LNCaP clone FGC (cell line): ENCODE measurements around the gene HIC1.

Experiments
- DNase-seq: peaks from one replicate; pipeline ENCODE4 v3.0.0-alpha.2; 2011; ENCODE audit warnings: low read depth
- H3K4me3 ChIP-seq: 2 replicates; pipeline ENCODE4 v1.5.1; 2011; ENCODE audit warnings: mild to moderate bottlenecking, low read depth, low read length, control low read depth
- CTCF ChIP-seq: IDR thresholded peaks from 2 replicates; pipeline ENCODE4 v1.5.1; 2012; ENCODE audit warnings: mild to moderate bottlenecking; ENCODE audit not compliant: control insufficient read depth, insufficient read depth; ENCODE audit errors: extremely low read depth

The HIC1 gene

GRCh38 chr17:2040942-2041560, 13.9 kb upstream of the HIC1 start:
- peak overlapping the region; percentile 84 for H3K4me3 ChIP-seq
- TF ChIP-seq CTCF, result no peak
- DNase-seq, result no peak

DNA sequence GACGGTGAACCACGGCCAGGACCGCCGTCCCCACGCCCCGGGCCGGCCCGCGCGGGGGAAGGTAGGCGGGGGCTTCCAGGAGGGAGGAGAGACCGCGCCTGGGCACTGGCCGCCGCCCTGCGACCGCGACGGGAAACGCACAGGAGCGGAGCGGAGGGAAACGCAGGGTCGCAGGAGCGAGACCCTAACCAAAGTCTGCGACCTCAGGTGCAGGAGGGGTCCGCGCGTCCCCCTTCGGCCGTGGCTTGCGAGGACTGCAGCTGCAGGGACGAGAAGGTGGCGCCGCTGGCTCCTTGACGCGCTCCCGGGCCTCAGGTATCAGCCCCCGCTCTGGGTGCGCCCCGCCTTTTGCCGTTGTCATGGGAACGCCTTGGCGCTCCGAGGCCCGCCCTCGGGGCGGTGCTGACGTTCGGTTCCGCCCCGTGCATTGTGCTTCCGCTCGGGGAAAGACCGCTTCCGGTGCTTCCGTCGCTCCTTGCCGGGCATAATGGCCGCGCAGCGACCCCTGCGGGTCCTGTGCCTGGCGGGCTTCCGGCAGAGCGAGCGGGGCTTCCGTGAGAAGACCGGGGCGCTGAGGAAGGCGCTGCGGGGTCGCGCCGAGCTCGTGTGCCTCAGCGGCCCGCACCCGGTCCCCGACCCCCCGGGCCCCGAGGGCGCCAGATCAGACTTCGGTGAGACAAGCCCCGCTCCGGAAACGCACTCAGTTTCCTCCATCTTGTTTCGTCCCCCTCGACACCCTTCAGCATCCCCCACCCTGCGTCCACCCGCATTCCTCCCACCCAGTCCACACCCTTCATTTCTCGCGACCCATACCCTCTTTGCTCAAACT, 13.1 kb upstream of the HIC1 start, which contains the start of gene OVCA2:
OVCA2 (plus strand) TSS at position 462 of the 829 bp plus-strand sequence; CDS start at position 488, 26 bp downstream.
- peak within 1 kb of the TSS; percentile 84 for H3K4me3 ChIP-seq
- TF ChIP-seq CTCF, result peak; percentile 41
- DNase-seq, result peak; percentile 72

- DNase-seq, result no peak
- H3K4me3 ChIP-seq, result peak overlapping the region; percentile 84
- 0 out of 2 replicates have a peak, but pooled peaks have one; percentile 22 for TF ChIP-seq CTCF
These were observed 12.5 kb upstream of the HIC1 start for GRCh38 chr17:2042390-2042847.

DNA sequence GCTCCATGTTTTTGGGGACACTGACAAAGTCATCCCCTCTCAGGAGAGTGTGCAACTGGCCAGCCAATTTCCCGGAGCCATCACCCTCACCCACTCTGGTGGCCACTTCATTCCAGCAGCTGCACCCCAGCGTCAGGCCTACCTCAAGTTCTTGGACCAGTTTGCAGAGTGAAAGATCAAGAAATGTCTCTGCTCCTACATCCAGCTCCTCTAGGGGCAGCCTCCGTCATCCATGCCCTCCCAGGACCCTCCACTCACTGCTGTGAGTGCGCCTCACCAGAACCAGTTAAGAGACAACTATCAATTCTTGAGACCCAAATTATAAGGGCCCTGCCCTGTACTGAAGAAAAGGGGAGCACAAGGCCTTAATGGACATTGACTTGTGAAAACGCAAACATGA, 12.0 kb upstream of the HIC1 start:
- DNase-seq, result no peak
- peak overlapping the region; percentile 84 for H3K4me3 ChIP-seq
- no peak for TF ChIP-seq CTCF

- DNase-seq, result no peak
- H3K4me3 ChIP-seq, result no peak overlapping the region
- TF ChIP-seq CTCF, result no peak
These were observed 11.1 kb upstream of the HIC1 start for GRCh38 chr17:2043785-2044184.

DNA sequence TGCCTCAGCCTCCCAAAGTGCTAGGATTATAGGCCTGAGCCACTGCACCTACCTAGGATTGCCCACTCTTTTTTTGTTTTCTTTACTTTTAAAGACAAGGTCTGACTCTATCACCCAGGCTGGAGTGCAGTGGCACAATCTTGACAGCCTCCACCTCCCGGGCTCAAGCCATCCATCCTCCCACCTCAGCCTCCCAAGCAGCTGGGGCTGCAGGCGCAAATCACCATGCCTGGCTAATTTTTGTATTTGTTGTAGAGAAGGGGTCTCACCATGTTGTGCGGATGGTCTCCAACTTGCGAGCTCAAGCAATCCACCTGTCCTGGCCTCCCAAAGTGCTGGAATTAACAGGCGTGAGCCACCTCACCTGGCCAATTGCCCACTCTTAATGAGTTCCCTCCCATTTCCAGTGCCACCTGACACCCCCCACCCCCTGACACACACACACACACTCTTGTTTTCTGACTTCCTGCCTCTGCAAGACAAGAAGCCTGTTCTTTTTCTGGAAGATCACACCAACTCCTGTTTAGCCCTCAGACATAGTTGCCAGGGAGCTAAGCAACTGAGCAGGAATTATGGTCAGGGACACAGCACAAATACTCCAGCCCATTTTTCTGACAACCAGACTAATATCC, 10.5 kb upstream of the HIC1 start:
- H3K4me3 ChIP-seq, result no peak overlapping the region
- no peak for TF ChIP-seq CTCF
- no peak for DNase-seq
